Astrocyte (in vitro differentiated cells and primary cell): ENCODE data around the gene PLEKHG4B. TPM values are rescaled to one million over a fixed set of nuclear protein-coding genes. Genes with fewer than 3 reads are reported as not detected.

Source experiments
- DNase-seq: peaks from one replicate; pipeline ENCODE4 v3.0.0-alpha.2; 2010; ENCODE audit warnings: low read depth
- FAIRE-seq: peaks from 2 replicates; lab custom pipeline; 2011; peaks lifted over from hg19 to GRCh38; lab: Jason Lieb, UNC
- H2AFZ ChIP-seq: 2 replicates; pipeline ENCODE4 v1.6.0; 2012; ENCODE audit warnings: low read depth, low read length, inconsistent platforms
- H3K27ac ChIP-seq: 2 replicates; pipeline ENCODE4 v1.5.1; 2011; ENCODE audit warnings: low read depth, low read length, inconsistent platforms
- H3K27me3 ChIP-seq: 2 replicates; pipeline ENCODE4 v1.6.0; 2011; ENCODE audit warnings: low read length, inconsistent platforms; ENCODE audit not compliant: insufficient read depth
- H3K36me3 ChIP-seq: 2 replicates; pipeline ENCODE4 v1.5.1; 2011; ENCODE audit warnings: low read length, inconsistent platforms; ENCODE audit not compliant: insufficient read depth
- H3K4me1 ChIP-seq: 2 replicates; pipeline ENCODE4 v1.5.1; 2011; ENCODE audit warnings: low read length, inconsistent platforms; ENCODE audit not compliant: insufficient read depth
- H3K4me2 ChIP-seq: 2 replicates; pipeline ENCODE4 v1.6.0; 2012; ENCODE audit warnings: low read length, inconsistent platforms
- H3K4me3 ChIP-seq: 2 replicates; pipeline ENCODE4 v1.5.1; 2011; ENCODE audit warnings: low read depth, mild to moderate bottlenecking, low read length, inconsistent platforms; ENCODE audit not compliant: insufficient read depth
- H3K79me2 ChIP-seq: 2 replicates; pipeline ENCODE4 v1.6.0; 2012; ENCODE audit warnings: mild to moderate bottlenecking, low read length, inconsistent platforms; ENCODE audit not compliant: insufficient read depth
- H3K9ac ChIP-seq: 2 replicates; pipeline ENCODE4 v1.6.0; 2012; ENCODE audit warnings: mild to moderate bottlenecking, low read length, inconsistent platforms
- H3K9me3 ChIP-seq: 2 replicates; pipeline ENCODE4 v1.5.1; 2012; ENCODE audit warnings: low read depth, mild to moderate bottlenecking, low read length, inconsistent platforms; ENCODE audit not compliant: insufficient read depth
- H4K20me1 ChIP-seq: 2 replicates; pipeline ENCODE4 v1.6.0; 2012; ENCODE audit warnings: low read length, inconsistent platforms; ENCODE audit not compliant: insufficient read depth
- H3K27ac Mint-ChIP-seq: one replicate; pipeline ENCODE4 v1.8.0; 2021; ENCODE audit warnings: mild to moderate bottlenecking, mixed read lengths; ENCODE audit not compliant: unreplicated experiment
- H3K27me3 Mint-ChIP-seq: one replicate; pipeline ENCODE4 v1.8.0; 2021; ENCODE audit warnings: low read depth, mixed read lengths; ENCODE audit not compliant: unreplicated experiment
- H3K36me3 Mint-ChIP-seq: one replicate; pipeline ENCODE4 v1.8.0; 2021; ENCODE audit warnings: low read depth, mixed read lengths; ENCODE audit not compliant: unreplicated experiment
- H3K4me1 Mint-ChIP-seq: one replicate; pipeline ENCODE4 v1.8.0; 2021; ENCODE audit warnings: low read depth, mixed read lengths; ENCODE audit not compliant: unreplicated experiment
- H3K4me3 Mint-ChIP-seq: one replicate; pipeline ENCODE4 v1.8.0; 2021; ENCODE audit warnings: mild to moderate bottlenecking, moderate library complexity, mixed read lengths; ENCODE audit not compliant: unreplicated experiment
- H3K9me3 Mint-ChIP-seq: one replicate; pipeline ENCODE4 v1.8.0; 2021; ENCODE audit warnings: mild to moderate bottlenecking, mixed read lengths; ENCODE audit not compliant: unreplicated experiment
- CTCF ChIP-seq: IDR thresholded peaks from 2 replicates; pipeline ENCODE4 v1.5.1; 2011; ENCODE audit warnings: low read depth, mild to moderate bottlenecking, inconsistent platforms, low read length, moderate library complexity; ENCODE audit not compliant: insufficient read depth
- EZH2 ChIP-seq: IDR thresholded peaks from 2 replicates; pipeline ENCODE4 v1.6.1; 2012; ENCODE audit warnings: mild to moderate bottlenecking, low read length, inconsistent platforms; ENCODE audit not compliant: insufficient read depth
- total RNA-seq: library from RNA; stranded (reverse); gene quantifications from 2 replicates; pipeline ENCODE4 v1.2.1, GENCODE V29; 2021

The PLEKHG4B gene
- total RNA-seq, 1 donor from 2014 or later = 8.1 TPM

DNA sequence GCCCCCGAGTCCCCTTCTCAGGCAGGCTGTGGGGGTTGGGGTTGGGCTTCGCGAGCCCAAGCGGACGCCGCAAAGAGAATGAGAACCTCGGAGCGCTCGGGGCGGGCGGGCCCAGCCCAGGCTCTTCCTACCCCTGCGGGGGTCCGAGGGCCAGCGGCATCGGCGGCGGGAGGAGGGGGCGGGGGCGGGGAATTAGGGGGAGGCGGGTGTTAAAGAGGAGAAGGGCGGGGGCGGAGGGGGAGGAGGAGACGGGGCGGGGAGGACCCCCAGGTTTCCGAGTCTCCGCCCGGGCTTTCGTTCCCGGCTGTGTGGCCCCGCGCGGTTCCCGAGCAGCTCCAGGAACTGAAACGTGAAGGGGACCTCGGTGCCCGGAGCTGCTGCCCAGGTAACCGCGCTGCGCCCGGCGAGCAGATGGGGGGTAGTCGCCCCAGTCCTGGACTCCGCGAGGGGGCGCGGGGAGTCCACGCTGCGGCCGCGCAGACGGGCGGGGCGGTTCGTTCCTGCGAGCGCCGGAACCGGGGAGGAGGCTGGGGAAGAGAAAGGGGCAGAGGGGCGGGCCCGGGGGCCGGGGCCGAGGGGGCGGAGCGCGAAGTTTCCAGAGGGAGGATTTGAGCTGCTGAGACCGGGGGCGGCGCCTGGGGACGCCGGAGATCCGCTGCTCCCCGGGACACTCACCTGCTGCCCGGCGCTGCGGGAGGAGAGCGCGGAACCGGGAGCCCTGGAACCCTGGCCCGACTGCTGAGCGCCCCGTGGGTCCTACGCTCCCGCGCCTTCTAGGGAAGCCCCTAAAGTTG, 38.4 kb upstream of the PLEKHG4B start:
- Histone ChIP-seq H3K9ac (peak overlapping the region; percentile 46), H3K4me1 (no peaks in the 10 kb centered on the region), H3K36me3 (no peaks in the 10 kb centered on the region), H4K20me1 (no peaks in the 10 kb centered on the region), H3K27me3 (peaks cover 14% of the 10 kb centered on the region), H3K27ac (no peak overlapping the region), H3K9me3 (no peaks in the 10 kb centered on the region), H3K79me2 (no peaks in the 10 kb centered on the region), H2AFZ (peak overlapping the region; percentile 86), H3K4me3 (peak overlapping the region; percentile 55), H3K4me2 (peak overlapping the region; percentile 85)
- no peaks in the 10 kb centered on the region for H3K9me3 Mint-ChIP-seq
- peak; percentile 12 for DNase-seq
- no peak for FAIRE-seq
- H3K4me1 Mint-ChIP-seq = peaks cover 8% of the 10 kb centered on the region
- H3K36me3 Mint-ChIP-seq = no peaks in the 10 kb centered on the region
- H3K27ac Mint-ChIP-seq = no peak overlapping the region
- TF ChIP-seq CTCF = no peak
- peak; percentile 33 for TF ChIP-seq EZH2
- peak overlapping the region; percentile 62 for H3K4me3 Mint-ChIP-seq
- peaks cover 46% of the 10 kb centered on the region for H3K27me3 Mint-ChIP-seq

DNA sequence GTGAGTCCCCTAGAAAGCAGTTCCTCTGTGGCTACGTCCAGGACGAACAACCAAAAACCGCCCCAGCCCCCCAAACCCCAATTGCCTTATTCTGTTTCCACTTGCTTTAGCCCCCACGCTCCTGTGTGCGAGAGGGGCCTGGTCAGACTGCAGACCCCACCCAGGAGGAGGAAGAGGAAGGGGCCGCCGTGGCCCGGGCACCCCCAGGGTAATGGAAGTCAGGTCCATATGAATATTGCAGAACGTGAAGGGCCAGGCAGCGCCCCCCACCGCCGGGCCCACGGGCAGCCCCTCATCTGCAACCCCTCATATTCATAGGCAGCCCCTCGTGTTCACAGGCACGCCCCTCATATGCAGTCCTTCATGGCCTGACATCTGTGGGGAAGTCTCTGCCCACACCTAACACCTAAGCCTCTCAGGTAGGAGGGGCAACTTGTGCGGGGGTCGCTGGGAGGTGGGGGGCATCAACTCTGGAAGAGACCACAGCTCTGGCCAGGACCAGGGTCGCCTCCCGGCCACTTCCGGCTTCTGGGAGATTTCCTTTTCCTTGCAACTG, 37.7 kb upstream of the PLEKHG4B start:
- H3K9me3 Mint-ChIP-seq = no peaks in the 10 kb centered on the region
- H3K4me1 Mint-ChIP-seq = peaks cover 8% of the 10 kb centered on the region

More for the DNA sequence above, 37.7 kb upstream of the PLEKHG4B start:
- no peak for DNase-seq
- Histone ChIP-seq H3K9me3 (no peaks in the 10 kb centered on the region), H3K4me1 (no peaks in the 10 kb centered on the region), H3K4me3 (peak overlapping the region; percentile 55), H2AFZ (peak overlapping the region; percentile 86), H3K27ac (no peak overlapping the region), H3K79me2 (no peaks in the 10 kb centered on the region), H3K27me3 (peaks cover 14% of the 10 kb centered on the region), H4K20me1 (no peaks in the 10 kb centered on the region), H3K9ac (peak overlapping the region; percentile 46), H3K4me2 (peak overlapping the region; percentile 85), H3K36me3 (no peaks in the 10 kb centered on the region)
- FAIRE-seq = no peak
- peaks cover 44% of the 10 kb centered on the region for H3K27me3 Mint-ChIP-seq
- TF ChIP-seq CTCF = no peak
- no peak for TF ChIP-seq EZH2
- H3K27ac Mint-ChIP-seq = no peak overlapping the region
- peak overlapping the region; percentile 62 for H3K4me3 Mint-ChIP-seq
- no peaks in the 10 kb centered on the region for H3K36me3 Mint-ChIP-seq
